ENCODE measurements around the gene JAK1. TPM values are rescaled to one million over a fixed set of nuclear protein-coding genes. Genes with fewer than 3 reads are reported as not detected.

Gene JAK1
- polyA plus RNA-seq, 1 donor from 2014 or later, result 26.8 TPM

- H3K9me2 ChIP-seq (ENCODE audit: insufficient read depth, low read length), result no peaks in the 10 kb centered on the region
- no peak overlapping the region for H3K27ac ChIP-seq (ENCODE audit: low read length)
- TF ChIP-seq TAF1 (IDR thresholded peaks at IDR 0.05; ENCODE audit: low read depth), result no peak
- no peak for TF ChIP-seq EZH2 (IDR thresholded peaks at IDR 0.05; ENCODE audit: borderline replicate concordance, insufficient read depth, low read length, poor library complexity, severe bottlenecking)
- TF ChIP-seq POLR2AphosphoS5 (IDR thresholded peaks at IDR 0.05), result no peak
- no peak for TF ChIP-seq SMC3 (conservative IDR thresholded peaks at IDR 0.05; ENCODE audit: poor library complexity)
- no peak for TF ChIP-seq MXI1 (conservative IDR thresholded peaks at IDR 0.05; ENCODE audit: poor library complexity, severe bottlenecking)
- TF ChIP-seq CTCF (IDR thresholded peaks at IDR 0.05; ENCODE audit: poor library complexity, severe bottlenecking), result no peak
- H3K36me3 ChIP-seq (ENCODE audit: insufficient read depth, low read length), result no peaks in the 10 kb centered on the region
- no peaks in the 10 kb centered on the region for H3K79me2 ChIP-seq (replicated peaks; ENCODE audit: insufficient read depth, low read length)
- H3K4me2 ChIP-seq (ENCODE audit: low read length), result no peak overlapping the region
- H3K27me3 ChIP-seq (ENCODE audit: insufficient read depth, low read depth, low read length), result no peaks in the 10 kb centered on the region
- H4K20me1 ChIP-seq (ENCODE audit: insufficient read depth), result no peaks in the 10 kb centered on the region
- H3K9ac ChIP-seq (ENCODE audit: low read length), result no peak overlapping the region
- H2AFZ ChIP-seq (ENCODE audit: low read depth, low read length), result no peak overlapping the region
- H3K9me3 ChIP-seq (ENCODE audit: low read length), result no peaks in the 10 kb centered on the region
- no peaks in the 10 kb centered on the region for H3F3A ChIP-seq (ENCODE audit: insufficient read depth, low read length, poor library complexity, severe bottlenecking)
- no peak overlapping the region for H3K4me3 ChIP-seq (ENCODE audit: low read length)
These were observed 32.1 kb downstream of the JAK1 start for GRCh38 chr1:64934115-64934877.

- H3K9me3 ChIP-seq (ENCODE audit: low read length), result no peaks in the 10 kb centered on the region
- TF ChIP-seq SMC3 (conservative IDR thresholded peaks at IDR 0.05; ENCODE audit: poor library complexity) (no peak), RAD21 (conservative IDR thresholded peaks at IDR 0.05) (no peak), POLR2AphosphoS5 (IDR thresholded peaks at IDR 0.05) (no peak), MXI1 (conservative IDR thresholded peaks at IDR 0.05; ENCODE audit: poor library complexity, severe bottlenecking) (no peak), EP300 (conservative IDR thresholded peaks at IDR 0.05; ENCODE audit: poor library complexity, severe bottlenecking) (no peak), CTCF (IDR thresholded peaks at IDR 0.05; ENCODE audit: poor library complexity, severe bottlenecking) (no peak), EZH2 (IDR thresholded peaks at IDR 0.05; ENCODE audit: borderline replicate concordance, insufficient read depth, low read length, poor library complexity, severe bottlenecking) (no peak), REST (IDR thresholded peaks at IDR 0.05; ENCODE audit: borderline replicate concordance) (no peak), TAF1 (IDR thresholded peaks at IDR 0.05; ENCODE audit: low read depth) (no peak)
- H3K27me3 ChIP-seq (ENCODE audit: insufficient read depth, low read depth, low read length), result no peaks in the 10 kb centered on the region
- no peak overlapping the region for H3K4me2 ChIP-seq (ENCODE audit: low read length)
- no peak overlapping the region for H3K9ac ChIP-seq (ENCODE audit: low read length)
- H3K79me2 ChIP-seq (replicated peaks; ENCODE audit: insufficient read depth, low read length), result no peaks in the 10 kb centered on the region
- H4K20me1 ChIP-seq (ENCODE audit: insufficient read depth), result no peaks in the 10 kb centered on the region
- H3K27ac ChIP-seq (ENCODE audit: low read length), result no peak overlapping the region
- H3K36me3 ChIP-seq (ENCODE audit: insufficient read depth, low read length), result no peaks in the 10 kb centered on the region
- no peak overlapping the region for H2AFZ ChIP-seq (ENCODE audit: low read depth, low read length)
- no peak overlapping the region for H3K4me3 ChIP-seq (ENCODE audit: low read length)
- H3F3A ChIP-seq (ENCODE audit: insufficient read depth, low read length, poor library complexity, severe bottlenecking), result no peaks in the 10 kb centered on the region
- H3K9me2 ChIP-seq (ENCODE audit: insufficient read depth, low read length), result no peaks in the 10 kb centered on the region
These were observed 32.9 kb downstream of the JAK1 start for GRCh38 chr1:64933296-64934070.
